DMS53 (cell line): ENCODE results near the gene SCGB3A1.

Experiments
- DNase-seq: peaks from one replicate; lab custom pipeline; 2025; lab: John Stamatoyannopoulos, UW

Gene SCGB3A1, protein sequence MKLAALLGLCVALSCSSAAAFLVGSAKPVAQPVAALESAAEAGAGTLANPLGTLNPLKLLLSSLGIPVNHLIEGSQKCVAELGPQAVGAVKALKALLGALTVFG

GRCh38 chr5:180591311-180591887 is at the start of gene SCGB3A1:
TSS of gene SCGB3A1 (minus strand) at chr5:180591499. CDS start at chr5:180591462, 37 bp downstream.
- peak; percentile 37 for DNase-seq

GRCh38 chr5:180640611-180640860 is 49.2 kb upstream of the SCGB3A1 start:
- DNase-seq: no peak

DNA sequence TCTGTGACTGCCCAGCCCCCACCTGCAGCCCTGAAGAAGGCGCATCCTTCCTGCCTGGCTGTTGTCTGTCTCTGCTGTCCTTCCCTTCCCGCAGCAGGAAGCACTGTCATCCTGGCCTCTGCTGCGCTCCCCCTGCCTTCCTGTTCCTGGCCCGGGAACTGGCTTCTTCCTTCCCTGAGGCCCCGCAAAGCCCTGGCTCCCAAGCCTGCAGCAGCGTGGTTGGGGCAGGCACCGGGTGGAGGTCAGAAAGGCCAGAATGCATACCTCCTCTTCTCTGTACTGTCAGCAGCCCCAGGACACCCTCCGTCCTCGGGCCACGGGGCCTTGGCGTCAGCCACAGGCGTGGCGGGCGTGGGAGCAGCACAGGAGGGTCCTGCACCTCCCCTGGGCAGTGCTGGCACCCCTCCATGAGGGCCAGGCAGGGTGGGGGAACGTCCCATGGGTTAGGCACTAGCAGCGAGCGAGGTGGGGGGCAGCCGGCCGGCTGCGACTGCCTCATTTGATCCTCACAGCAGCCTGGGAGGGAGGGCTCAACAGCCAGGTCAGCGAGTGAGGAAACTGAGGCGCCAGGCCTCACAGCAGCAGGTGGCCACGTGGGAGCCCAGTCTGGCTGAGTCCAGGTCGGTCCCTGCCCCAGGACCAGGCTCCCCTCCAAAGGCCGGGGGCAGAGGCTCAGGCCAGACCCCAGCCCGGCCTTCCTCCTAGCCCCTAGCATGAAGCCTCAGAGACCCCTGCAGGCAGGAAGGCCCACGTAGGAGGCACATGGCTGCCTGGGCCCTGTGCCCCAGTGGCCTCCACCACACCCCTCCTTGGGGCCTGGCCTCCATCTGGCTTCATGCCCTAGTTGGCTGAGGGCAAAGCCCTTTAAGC is 48.7 kb upstream of the SCGB3A1 start:
- no peak for DNase-seq

GRCh38 chr5:180639287-180639686 is 48.0 kb upstream of the SCGB3A1 start:
- no peak for DNase-seq

- no peak for DNase-seq
Measured at GRCh38 chr5:180637962-180638680, 46.8 kb upstream of the SCGB3A1 start.

GRCh38 chr5:180636403-180637075 is 45.2 kb upstream of the SCGB3A1 start:
- no peak for DNase-seq

DNA sequence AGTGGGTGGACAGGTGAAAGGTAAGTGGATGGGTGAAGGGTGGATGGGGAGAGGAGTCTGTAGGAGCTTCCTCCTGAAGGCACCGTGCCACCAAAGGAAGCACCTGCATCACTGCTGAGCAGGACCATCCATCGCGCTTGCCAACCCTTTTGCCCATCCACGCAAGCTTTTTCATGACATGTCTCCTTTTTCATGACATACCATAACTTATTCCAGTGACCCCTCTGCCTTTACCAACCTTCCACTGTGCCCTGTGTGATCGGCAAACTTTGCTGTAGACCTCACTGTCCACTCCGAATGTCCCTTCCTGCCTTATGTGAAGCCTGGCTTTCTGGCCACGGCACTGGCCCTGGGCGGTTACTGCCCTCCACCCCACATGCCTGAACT is 44.7 kb upstream of the SCGB3A1 start:
- no peak for DNase-seq

DNA sequence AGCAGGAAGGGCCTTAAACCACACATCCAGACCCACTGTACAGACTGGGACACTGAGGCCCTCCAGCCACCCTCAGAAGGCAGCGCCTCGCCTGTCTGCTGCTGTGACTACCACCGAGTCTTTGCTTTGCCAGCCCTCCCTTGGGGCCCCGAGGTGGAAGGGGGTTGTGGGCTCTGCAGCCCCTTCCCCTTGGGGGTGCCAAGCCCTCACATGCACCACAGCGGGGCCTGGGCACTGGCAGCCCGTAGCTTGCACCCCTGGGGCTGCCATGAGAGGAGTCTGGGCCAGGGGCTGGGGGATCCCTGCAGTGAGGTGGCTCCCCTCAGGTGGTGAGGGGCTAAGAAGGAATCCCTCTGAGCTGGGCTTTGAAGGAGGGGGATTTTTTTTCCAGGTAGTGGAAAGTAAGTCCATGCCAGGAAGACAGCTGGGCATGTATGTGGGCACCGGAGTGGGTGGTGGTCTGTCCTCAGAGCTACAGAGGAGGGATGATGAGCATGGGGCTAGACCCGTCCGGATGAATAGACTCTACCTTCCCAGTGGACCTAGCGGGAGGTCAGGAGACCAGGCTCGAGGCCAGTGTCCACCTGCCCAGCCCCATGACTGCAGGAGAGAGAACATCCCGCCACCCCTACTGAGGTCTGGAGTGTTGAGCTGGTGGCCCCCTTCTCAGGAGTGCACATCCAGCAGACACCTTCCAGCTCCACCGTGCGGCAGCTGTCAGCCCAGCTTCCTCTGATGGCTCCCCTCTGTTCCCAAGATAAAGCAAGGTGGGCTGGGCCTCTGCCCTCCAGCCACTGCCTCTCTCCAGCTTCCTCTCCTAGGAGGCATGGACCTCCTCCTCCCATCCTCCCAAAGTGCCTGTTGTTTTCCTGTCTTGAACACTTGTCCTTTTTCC is 42.2 kb upstream of the SCGB3A1 start:
- no peak for DNase-seq

GRCh38 chr5:180632768-180633167 is 41.5 kb upstream of the SCGB3A1 start:
- DNase-seq: no peak

DNA sequence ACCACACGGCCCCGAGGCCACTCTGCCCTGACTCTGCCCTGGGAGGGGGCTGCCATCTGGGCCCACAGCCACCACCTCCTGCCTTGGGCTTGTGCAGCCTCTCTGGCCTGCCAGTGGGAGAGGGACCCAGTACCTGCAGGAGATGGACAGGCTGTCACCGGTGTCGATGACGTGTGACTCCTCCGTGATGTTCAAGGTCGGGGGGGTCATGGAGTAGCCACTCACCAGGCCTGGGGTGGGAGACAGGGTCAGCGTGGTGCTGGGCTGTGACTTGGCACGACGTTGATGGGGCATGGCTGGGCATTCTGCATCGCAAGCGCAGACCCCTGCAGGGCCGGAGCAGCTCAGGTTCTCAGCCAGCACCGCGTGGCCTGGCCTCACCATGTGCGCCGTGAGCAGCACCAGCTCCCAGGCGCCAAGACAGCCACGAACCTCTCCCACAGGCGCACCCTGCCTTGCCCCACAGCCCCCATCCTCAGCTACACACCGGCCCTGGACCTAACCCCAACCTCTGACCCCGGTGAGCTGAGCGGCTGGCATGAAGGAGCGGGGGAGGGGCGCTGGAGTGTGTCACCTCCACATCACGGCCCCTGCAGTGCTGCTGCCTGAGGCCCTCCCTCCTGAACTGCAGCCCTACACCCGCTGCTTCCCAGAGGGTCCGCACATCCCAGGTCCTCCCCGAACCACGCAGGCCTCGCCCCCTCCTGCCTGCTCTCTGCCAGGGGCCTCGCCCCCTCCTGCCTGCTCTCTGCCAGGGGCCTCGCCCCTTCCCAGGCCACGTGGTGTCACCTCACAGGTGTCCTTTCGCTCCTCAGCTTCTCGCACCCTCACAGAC is 40.5 kb upstream of the SCGB3A1 start:
- DNase-seq: no peak

DNA sequence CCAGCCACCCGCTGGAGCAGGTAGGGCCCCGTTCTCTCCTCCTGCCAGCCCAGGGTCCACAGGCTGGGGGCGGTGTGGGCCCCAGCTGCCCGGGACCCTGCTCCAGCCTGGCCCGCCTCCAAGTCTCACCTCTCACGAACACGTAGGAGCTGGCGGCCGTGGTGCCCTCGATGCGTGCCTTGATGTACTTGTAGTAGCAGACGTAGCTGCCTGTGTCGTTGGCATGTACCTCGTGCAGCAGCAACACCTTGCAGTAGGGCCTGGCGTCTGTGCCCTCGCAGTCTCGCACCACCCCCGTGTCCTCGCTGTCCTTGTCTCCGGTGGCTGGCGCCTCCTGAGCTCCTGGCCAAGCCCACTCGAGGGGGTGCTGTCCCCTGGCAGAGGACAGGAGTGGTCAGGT is 39.1 kb upstream of the SCGB3A1 start:
- no peak for DNase-seq

DNA sequence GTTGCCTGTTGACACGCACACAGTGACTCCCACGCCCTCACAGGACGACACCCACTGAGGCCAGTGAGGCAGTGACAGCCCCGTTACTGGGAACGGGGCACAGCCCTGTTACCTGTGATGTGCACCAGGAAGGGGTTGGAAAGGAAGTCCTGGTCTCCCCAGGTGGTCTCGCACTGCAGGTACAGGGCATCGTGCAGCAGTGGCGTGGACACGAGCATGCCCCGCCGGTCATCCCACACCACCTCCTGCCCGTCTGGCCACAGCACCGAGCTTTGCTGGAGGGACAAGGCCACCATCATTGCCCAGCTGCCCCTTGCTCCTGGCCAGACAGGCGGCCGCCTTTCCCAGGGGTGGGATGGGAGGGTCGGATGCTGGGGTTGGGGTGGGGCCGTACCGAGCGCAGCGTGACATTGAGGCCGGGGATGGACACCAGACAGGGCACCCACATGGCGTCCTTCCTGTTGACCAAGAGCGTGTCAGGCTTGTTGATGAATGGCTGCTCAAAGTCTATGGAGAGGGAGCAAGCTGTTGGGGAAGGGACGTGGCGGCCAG is 38.6 kb upstream of the SCGB3A1 start:
- DNase-seq: no peak

DNA sequence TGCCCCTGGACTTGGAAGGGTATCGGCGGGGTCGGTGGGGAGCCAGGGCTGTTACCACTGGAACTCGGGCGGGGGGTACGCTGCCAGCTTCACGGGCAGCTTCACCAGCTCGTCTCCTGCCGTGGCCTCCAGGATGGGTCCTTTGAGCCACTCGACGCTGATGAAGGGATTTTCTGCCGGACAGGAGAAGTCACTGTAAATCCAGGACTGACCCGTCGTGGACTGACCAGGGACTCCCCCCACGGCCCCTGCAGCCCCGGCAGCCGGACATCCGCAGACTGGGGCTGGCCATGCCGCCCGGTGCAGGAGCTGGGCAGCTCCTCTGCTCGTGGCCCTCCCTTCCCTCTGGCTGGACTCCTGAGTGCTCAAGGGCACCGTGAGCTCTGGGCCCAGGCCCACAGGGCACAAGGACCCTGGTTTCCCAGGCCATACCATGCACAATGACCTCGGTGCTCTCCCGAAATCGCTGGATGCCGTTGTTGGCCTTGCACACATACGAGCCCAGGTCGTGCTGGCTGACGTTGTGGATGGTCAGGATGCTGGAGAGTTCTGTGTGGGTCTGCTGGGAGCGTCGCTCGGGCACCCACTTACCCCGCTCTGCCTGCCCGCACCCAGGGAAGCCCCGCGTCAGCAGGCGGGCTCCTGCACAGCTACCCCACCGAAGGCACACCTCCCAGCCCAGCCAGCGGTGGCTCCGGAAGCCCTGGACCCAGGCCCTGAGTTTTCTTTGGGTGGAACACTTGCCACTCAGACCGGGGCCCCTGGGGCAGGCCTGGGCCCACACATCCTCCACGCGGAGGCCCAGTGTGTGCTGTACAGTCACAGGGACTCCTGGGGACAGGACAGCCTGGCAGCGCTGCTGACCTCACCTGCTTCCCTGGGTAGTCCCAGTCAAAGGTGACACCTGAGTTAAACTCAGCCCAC is 37.8 kb upstream of the SCGB3A1 start:
- DNase-seq: no peak

GRCh38 chr5:180628211-180628610 is 36.9 kb upstream of the SCGB3A1 start:
- DNase-seq: no peak

- DNase-seq: no peak
Measured at GRCh38 chr5:180627386-180628120, 36.3 kb upstream of the SCGB3A1 start.

GRCh38 chr5:180626661-180627385 is 35.5 kb upstream of the SCGB3A1 start:
- no peak for DNase-seq

GRCh38 chr5:180625791-180626660 is 34.7 kb upstream of the SCGB3A1 start:
- DNase-seq: no peak
